Fibroblast of skin of right biceps (primary cell): ENCODE data around the gene STARD3NL.
"Not testable (repeated sequence)": the region's sequence is repeated elsewhere in the genome, so short reads cannot be mapped to it uniquely, and the experiment has no call there.

ENCODE experiments used
- DNase-seq: peaks from one replicate; pipeline ENCODE4 v3.0.0-alpha.2; 2013

Gene STARD3NL, protein sequence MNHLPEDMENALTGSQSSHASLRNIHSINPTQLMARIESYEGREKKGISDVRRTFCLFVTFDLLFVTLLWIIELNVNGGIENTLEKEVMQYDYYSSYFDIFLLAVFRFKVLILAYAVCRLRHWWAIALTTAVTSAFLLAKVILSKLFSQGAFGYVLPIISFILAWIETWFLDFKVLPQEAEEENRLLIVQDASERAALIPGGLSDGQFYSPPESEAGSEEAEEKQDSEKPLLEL

DNA sequence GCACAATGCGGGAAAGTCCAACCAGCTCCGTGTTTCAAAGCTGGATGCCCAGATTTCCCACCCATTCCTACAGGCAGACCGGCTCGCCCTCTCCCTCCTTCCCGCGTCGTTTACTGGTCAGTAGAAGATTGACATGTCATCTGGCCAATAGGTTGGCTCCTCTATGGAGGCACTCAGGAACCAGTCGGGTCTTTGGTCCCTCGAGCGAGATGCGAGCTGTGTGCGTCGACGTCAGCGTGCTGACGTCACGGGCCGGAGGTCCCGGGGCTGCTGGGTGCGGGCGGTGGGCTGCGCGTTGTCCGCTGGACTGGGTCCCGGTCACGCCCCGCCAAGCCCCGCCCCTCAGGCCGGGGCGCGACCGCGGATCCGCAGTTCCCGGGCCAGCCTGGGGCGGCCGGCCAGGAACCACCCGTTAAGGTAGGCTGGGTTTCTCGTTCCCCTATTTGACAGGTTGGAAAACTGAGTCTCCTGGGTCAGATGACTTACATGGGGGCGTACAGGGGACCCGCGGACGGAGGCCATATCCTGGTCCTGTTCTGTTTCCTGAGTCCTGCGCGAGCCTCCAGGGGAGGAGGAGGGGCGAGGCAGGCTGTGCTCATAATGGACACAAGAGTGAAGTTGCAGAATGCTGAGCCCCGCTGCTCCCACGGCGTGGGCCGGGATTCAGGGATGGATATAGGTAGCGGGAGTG, at the start of gene STARD3NL:
Gene STARD3NL, plus strand, starts transcription at position 242 of the 691 bp plus-strand sequence. CDS start 29,260 bp downstream, outside the sequence.
- DNase-seq = peak; percentile 100

DNA sequence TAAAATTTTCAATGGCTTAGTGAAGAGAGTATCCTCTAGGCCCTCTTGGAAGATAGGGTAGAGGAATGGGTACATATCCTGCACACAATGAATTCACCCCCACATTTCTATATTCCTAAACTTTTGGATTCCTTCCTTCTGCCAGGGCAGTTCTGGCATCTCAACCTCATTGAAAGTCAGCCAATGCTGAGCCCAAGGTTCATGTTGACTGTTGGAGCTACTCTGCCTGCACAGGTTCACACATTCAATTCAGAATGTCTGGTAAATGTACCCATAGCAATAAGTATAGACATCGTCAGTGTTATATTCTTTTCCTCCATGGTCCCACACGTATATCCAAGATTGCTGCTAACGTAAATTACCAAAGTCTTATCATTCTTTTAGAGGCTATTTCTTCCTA, 48.9 kb upstream of the STARD3NL start:
- no peak for DNase-seq

DNA sequence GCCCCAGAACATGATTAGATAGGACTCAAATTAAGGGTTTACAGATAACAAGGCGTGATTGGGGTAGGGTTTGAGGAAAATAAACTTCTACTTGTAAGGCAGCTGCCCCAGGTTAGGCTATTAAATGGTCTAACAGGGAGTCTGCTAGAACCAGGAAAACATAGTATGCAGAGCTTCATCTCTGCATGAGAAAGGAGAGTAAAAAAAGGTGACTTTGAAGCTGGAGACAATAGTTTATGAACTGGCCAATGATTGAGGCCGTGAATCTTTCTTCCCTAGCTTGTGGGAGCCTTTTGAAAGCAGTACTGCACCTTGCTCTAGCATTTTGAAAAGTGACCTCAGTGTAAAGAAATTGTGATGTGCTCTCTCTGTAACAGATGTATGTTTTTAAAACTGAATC, 48.5 kb upstream of the STARD3NL start:
- DNase-seq = no peak

GRCh38 chr7:38138171-38138570, 39.9 kb upstream of the STARD3NL start:
- DNase-seq = no peak

DNA sequence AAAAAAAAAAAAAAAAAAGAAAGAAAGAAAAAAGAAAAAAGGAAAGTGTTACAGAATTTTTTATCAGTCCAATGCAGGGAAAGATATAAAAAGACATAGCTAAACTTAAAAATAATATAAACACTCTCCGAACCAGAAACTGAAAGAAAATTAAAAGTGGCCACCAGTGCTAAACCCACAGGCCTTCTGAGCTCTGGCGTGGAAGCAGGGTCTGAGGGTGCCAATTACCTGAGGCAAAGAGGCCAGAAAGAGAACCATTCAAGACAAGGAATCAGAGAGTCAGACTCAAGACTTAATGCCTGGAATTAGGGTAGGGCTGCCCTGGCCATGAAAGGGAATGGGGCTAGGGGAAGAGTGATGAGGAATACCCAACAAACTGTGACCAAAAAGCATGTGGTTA, 36.9 kb upstream of the STARD3NL start:
- DNase-seq = no peak

DNA sequence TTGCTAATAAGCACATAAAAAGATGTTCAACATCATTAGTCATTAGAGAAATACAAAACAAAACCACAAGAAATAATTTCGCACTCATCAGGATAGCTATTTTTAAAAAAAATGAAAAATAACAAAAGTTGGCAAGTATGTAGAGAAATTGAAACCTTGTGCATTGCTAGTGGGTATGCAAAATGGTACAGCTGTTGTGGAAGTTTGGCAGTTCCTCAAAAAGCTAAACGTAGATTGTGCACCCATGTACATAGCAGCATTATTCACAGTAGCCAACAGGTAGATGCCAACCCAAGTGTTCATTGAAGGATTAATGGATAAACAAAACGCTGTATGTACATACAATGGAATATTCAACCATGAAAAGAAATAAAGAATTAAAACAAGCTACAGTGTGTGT, 35.3 kb upstream of the STARD3NL start:
- no peak for DNase-seq

GRCh38 chr7:38147005-38147404, 31.0 kb upstream of the STARD3NL start:
- DNase-seq = no peak

DNA sequence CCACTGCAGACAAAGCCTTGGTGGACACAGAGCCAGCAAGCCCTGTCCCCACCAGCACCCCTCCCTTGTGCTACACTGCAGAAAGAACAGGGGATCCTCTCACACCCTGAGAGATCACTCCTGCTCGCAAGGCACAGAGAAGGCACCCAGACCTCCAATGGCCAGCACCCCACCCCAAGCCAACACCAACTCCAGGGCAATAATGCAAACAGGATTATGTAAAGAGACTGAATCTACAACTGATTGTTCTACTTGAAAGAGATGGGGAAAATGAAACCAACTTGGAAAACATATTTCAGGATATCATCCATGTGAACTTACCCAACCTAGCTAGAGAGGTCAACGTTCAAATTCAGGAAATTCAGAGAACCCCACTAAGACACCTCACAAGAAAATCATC, 26.5 kb upstream of the STARD3NL start:
- DNase-seq = no peak

GRCh38 chr7:38153515-38153914, 24.5 kb upstream of the STARD3NL start:
- no peak for DNase-seq

DNA sequence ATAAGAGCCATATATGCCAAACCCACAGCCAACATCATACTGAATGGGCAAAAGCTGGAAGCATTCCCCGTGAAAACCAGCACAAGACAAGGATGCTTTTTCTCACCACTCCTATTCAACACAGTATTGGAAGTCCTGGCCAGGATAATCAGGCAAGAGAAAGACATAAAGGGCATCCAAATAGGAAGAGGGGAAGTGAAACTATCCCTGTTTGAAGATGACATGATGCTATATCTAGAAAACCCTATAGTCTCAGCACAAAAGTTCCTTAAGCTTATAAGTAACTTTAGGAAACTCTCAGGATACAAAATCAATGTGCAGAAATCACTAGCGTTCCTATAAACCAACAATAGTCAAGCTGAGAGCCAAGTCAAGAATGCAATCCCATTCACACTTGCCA, 23.8 kb upstream of the STARD3NL start:
- DNase-seq = no peak

DNA sequence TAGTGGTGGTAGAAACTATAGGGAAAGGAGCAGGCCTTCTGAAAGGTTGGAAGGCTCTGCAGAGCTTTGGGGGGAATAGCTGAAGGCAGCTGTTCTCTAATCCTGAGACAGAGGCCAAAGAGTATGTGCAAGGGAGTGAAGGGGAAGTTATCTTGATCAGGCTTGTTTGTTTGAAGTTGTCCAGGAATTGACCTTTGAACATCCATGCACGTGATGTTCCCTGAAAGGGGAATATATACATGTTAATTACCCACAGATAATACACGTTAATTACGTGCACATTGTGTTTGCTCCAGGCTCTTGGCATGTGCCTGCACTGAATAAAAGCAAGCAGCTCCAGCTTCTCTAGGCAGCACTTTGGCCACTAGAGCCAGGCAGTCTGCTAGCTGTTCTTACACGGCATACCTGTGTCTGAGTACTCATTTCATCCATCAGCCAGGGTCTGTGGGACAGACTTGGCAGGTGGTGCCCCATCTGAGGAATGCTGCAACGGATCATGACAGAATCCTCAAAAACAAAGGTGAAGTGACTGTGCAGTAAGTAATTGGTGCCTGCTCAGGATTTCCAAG, 18.0 kb upstream of the STARD3NL start:
- DNase-seq = no peak

GRCh38 chr7:38162036-38162435, 16.0 kb upstream of the STARD3NL start:
- DNase-seq = no peak

DNA sequence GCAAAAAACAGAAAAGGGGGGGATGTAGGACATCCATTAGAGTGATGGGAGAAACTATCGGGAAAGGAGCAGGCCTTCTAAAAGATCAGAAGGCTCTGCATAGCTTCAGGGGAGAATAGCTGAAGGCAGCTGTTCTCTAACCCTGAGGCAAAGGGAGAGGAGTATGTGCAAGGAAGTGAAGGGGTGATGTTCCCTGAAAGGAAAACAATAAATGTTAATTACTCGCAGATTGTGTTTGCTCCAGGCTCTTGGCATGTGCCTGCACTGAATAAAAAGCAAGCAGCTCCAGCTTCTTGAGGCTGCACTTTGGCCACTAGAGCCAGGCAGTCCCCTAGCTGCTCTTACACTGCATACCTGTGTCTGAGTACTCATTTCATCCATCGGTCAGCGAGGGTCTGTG, 14.4 kb upstream of the STARD3NL start:
- no peak for DNase-seq

DNA sequence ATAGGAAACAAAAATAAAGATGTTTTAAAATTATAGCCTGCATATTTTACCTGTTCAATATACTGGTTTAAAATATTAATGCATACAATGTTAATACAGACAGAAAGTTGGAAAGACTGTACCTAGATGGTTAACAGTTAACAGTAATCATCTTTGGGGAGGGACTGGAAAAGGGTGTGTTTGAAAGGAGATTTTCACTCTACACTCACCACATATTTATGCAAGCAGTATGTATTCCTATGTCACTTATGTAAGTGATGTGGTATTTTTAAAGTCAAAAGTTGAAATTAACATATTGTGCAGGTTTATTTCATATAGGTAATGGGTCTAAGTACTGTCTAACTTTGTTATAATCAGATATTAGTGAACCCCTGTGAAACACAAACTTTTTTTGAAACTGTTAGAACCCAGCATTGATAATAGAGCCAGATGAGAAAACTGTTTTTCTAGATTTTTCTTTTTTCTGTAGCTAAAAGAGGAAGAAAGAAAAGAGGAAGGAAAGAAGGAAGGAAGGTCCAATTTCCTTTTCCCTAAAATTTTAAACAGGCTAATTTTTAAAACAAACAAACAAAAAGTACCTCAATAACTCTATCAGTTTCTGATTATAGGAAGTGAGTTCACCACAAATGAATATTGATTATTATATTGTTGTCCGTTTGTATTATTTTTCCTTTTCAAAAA, 9.0 kb upstream of the STARD3NL start:
- DNase-seq = no peak

DNA sequence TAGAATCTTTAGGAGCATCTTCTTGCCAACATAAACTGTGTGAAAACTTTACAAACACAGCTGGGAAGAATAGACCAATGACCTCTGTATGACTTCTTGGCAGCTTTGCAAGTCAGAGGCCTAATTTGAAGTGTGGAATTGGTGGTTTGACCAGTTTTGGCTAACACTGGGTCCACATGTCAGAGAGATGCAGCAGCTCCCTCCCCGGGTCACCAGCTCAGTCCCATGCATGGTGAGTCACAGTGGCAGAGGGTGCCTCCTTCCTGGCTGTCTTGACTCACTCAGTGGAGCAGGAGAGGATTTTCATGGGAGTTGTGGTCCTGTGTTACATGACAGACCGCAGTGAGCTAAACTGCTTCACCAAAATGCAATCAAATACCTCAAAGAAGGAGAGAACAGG, 8.2 kb upstream of the STARD3NL start:
- DNase-seq = peak; percentile 52

DNA sequence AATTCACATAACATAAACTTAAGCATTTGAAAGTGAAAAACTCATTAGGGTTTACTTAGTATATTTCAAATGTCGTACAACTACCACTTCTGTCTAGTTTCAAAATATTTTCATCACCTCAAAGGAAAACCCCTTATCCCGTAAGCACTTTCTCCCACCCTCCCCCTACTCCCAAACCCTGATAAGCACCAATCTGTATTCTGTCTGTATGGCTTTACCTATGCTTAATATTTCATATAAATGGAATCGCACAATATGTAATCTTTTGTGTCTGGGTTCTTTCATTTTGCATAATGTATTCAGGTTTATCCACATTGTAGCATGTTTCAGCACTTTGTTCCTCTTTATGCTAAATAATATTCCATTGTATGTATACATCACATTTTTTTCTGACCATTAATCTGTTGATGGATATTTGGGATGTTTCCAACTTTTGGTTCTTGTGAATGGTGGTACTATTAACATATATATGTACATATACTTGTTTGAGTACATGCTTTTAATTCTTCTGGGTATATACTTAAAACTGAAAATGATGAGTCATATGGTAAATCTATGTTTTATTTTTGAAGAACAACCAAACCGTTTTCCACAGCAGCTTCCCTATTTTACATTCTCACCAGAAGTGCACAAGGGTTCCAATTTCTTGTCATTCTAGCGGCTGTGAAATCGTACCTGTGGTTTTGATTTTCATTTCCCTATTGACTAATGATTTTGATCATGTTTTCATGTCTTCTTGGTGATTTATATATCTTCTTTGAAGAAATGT, 6.2 kb upstream of the STARD3NL start:
- DNase-seq = no peak

DNA sequence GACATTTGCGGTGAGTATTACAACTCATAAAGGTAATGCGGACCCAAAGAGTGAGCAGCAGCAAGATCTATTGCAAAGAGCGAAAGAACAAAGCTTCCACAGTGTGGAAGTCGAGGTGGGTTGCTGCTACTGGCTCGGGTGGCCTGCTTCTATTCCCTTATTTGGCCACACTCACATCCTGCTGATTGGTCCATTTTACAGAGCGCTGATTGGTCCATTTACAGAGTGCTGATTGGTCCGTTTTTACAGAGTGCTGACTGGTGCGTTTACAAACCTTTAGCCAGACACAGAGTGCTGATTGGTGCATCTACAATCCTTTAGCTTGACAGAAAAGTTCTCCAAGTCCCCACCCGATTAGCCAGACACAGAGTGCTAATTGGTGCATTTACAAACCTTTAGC, 2.5 kb upstream of the STARD3NL start:
- not testable (repeated sequence) for DNase-seq

DNA sequence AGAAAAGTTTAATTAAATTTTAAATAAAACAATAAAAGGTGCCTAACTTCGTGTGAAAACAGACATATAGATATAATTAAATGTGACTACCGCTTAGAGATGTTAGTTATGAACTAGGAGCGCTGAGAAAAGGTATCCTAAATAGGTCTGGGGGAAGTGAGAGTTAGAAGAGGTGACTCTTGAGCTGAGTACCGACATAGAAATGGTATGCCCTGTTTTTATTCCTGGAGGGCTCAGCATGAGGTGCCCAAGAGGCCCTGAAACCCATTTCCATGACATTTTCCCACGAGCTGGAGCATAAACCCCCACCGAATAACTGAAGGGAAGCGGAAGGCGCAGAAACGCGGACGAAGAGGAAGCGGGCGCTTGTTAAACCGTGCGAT, 433 bp upstream of the STARD3NL start:
- DNase-seq = no peak

DNA sequence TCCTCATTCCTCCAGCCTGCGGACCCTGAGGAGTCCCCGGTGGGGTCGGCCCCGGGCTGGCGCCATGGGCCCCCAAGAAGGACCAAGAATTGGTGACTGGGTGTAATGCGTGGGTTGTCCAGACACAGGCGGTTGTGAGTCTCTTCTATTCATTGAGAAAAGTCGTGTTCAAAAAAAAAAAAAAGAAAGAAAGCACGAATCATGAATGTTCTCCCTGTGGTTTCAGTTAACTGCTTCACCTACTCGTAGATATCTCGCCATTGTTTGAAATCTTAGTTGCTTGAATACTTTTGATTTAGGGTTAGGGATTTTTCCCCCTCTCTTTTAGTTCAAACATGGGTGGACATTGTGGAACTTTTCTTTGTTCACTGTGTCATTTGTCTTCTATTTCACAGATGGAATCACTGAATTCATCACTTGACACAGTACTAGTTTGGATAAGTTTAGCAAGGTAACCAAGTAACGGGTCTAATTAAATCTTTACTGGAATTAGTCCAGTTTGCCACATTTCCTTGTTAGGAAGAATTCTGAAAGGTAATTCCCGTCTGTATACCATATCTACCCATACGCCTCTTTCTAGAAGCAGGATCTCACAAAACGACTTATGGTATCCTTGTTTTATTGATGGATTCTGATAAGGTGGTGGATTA, 775 bp downstream of the STARD3NL start:
- DNase-seq = peak; percentile 48

DNA sequence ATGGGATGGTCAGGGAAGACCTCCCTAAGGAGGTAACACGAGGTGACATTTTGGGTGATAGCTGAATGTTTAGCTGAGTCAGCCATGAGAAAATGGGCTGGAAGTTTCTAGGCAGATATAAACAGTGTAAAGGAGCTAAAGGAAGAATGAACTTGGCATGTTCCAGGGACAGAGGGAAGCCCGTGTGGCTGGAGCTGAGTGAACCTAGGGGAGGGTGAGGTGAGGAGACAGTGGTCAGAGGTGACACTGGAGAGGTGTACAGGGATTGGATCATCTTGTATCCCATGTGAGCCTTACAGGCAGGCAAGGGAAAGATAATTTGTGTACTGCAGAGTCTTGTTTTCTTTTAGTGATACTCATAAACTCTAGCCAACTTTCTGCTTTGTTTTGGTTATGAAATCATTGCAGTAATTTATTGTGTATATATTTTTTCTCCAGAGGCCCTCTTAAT, 1.8 kb downstream of the STARD3NL start:
- DNase-seq = no peak

- DNase-seq = no peak
Observed at GRCh38 chr7:38181111-38181510, 3.1 kb downstream of the STARD3NL start.

DNA sequence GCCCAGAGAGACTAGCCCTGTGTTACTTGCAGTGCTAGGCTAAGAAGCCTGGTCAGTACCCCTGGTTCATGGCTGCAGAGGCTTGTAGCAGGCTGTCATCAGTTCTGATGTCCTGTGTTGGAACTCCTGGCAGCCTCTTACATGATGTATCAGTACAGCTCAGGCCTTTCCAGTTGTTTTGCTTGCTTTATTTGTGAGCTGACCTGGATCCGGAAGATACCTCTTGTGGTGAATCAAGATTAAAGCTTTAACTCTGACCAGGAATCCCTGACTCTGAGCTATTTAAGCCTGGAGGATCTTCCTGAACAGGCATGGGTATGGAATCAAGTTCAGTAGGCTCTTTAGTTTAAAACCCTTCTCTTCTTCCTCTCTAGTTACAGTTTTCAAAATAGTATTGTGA, 4.4 kb downstream of the STARD3NL start:
- no peak for DNase-seq
